SK-N-DZ (cell line): ENCODE measurements around the gene PDLIM5.

Experiments used
- DNase-seq: peaks from one replicate; pipeline ENCODE4 v3.0.0-alpha.2; 2015; ENCODE audit warnings: low spot score

Gene PDLIM5

GRCh38 chr4:94428884-94429283 is 22.9 kb upstream of the PDLIM5 start:
- no peak for DNase-seq

- no peak for DNase-seq
Observed at GRCh38 chr4:94430406-94430805, 21.3 kb upstream of the PDLIM5 start.

- no peak for DNase-seq
Observed at GRCh38 chr4:94431388-94431787, 20.4 kb upstream of the PDLIM5 start.

GRCh38 chr4:94434505-94434904 is 17.2 kb upstream of the PDLIM5 start:
- DNase-seq, result no peak

- DNase-seq, result no peak
Observed at GRCh38 chr4:94435874-94436273, 15.9 kb upstream of the PDLIM5 start.

GRCh38 chr4:94436512-94436911 is 15.2 kb upstream of the PDLIM5 start:
- DNase-seq, result no peak

GRCh38 chr4:94439606-94440005 is 12.1 kb upstream of the PDLIM5 start:
- no peak for DNase-seq

- DNase-seq, result no peak
Observed at GRCh38 chr4:94441838-94442237, 9.9 kb upstream of the PDLIM5 start.

GRCh38 chr4:94442251-94442650 is 9.5 kb upstream of the PDLIM5 start:
- no peak for DNase-seq

- DNase-seq, result no peak
Observed at GRCh38 chr4:94446386-94446785, 5.4 kb upstream of the PDLIM5 start.

- DNase-seq, result no peak
Observed at GRCh38 chr4:94447754-94448411, 3.9 kb upstream of the PDLIM5 start.

- no peak for DNase-seq
Observed at GRCh38 chr4:94448815-94449375, 2.8 kb upstream of the PDLIM5 start.

- no peak for DNase-seq
Observed at GRCh38 chr4:94451051-94451694, 569 bp upstream of the PDLIM5 start.

GRCh38 chr4:94452476-94453371 is 982 bp downstream of the PDLIM5 start:
- DNase-seq, result peak; percentile 49

- DNase-seq, result no peak
Observed at GRCh38 chr4:94453391-94453963, 1.7 kb downstream of the PDLIM5 start.

- no peak for DNase-seq
Observed at GRCh38 chr4:94454405-94454804, 2.7 kb downstream of the PDLIM5 start.

GRCh38 chr4:94455081-94455480 is 3.3 kb downstream of the PDLIM5 start:
- DNase-seq, result no peak

GRCh38 chr4:94457692-94458106 is 6.0 kb downstream of the PDLIM5 start:
- DNase-seq, result no peak

GRCh38 chr4:94458682-94459081 is 6.9 kb downstream of the PDLIM5 start:
- no peak for DNase-seq

- DNase-seq, result no peak
Observed at GRCh38 chr4:94459462-94460161, 7.9 kb downstream of the PDLIM5 start.

- no peak for DNase-seq
Observed at GRCh38 chr4:94461506-94461905, 9.8 kb downstream of the PDLIM5 start.
